ENCODE measurements around the gene SEL1L2. TPM values are rescaled to one million over a fixed set of nuclear protein-coding genes. Genes with fewer than 3 reads are reported as not detected.

The SEL1L2 gene
- total and polyA plus RNA-seq, 7 donors: 0.36 to 1.5 (median 0.80) TPM

- TF ChIP-seq CTCF (IDR thresholded peaks at IDR 0.05): no peak
- intact Hi-C loops (cut with DNase I): loop anchor here in 1 of 2 donors (1.0 kb wide), 1 partner anchor 15 kb away; the partner anchor contains the start of gene NDUFAF5
- no peaks in the 10 kb centered on the region for H3K27me3 ChIP-seq (ENCODE audit: insufficient read depth in 3 of 3, low read length in 2 of 3)
- peak overlapping the region; percentile 84 for H3K27ac ChIP-seq
- peak; percentile 99 to 100 (median 100) for ATAC-seq
- DNase-seq: peak; percentile 93 to 97
- H3K4me1 ChIP-seq: peaks cover 18% of the 10 kb centered on the region
- WGBS, 3 donors: 8 to 13% (median 9%) methylated on average over 7 of the region's 7 CpGs
- peaks cover 19 to 83% of the 10 kb centered on the region in 2 donors for H3K36me3 ChIP-seq (ENCODE audit: insufficient read depth in 1 of 2, low read depth in 1 of 2)
- H3K9me3 ChIP-seq: no peaks in the 10 kb centered on the region
- H3K4me3 ChIP-seq: peak overlapping the region; percentile 38
Observed at GRCh38 chr20:13800728-13801134, 189.7 kb downstream of the SEL1L2 start.

GRCh38 chr20:13799974-13800373 lies 190.4 kb downstream of the SEL1L2 start:
- H3K27ac ChIP-seq: peak overlapping the region; percentile 84
- H3K4me3 ChIP-seq: peak overlapping the region; percentile 5
- H3K36me3 ChIP-seq (ENCODE audit: insufficient read depth in 1 of 2, low read depth in 1 of 2): peaks cover 19 to 83% of the 10 kb centered on the region in 2 donors
- DNase-seq (no peak), ATAC-seq (peak in 3 of 4 donors; percentile 6 to 19 (median 9))
- WGBS, 3 donors: 56 to 84% (median 64%) methylated on average over 2 of the region's 2 CpGs
- intact Hi-C loops (cut with DNase I): no loop called here
- TF ChIP-seq CTCF (IDR thresholded peaks at IDR 0.05): no peak
- no peaks in the 10 kb centered on the region for H3K9me3 ChIP-seq
- H3K4me1 ChIP-seq: peaks cover 18% of the 10 kb centered on the region
- H3K27me3 ChIP-seq (ENCODE audit: insufficient read depth in 3 of 3, low read length in 2 of 3): no peaks in the 10 kb centered on the region

Other genes with a start within 250 kb of the SEL1L2 start
- 10 to 100 TPM; 15.1 to 22.8 (median 19.5) TPM for gene ESF1, start 205.7 kb downstream of the SEL1L2 start, total RNA-seq
- 10 to 100 TPM in 2 of 3 donors, 1 to 10 TPM in 1; 9.0 to 20.7 (median 12.5) TPM for gene ESF1, start 205.7 kb downstream of the SEL1L2 start, polyA plus RNA-seq
- 10 to 100 TPM; 28.2 to 49.7 (median 44.2) TPM for gene NDUFAF5, start 205.6 kb downstream of the SEL1L2 start, total RNA-seq
- 10 to 100 TPM; 32.5 to 44.4 (median 39.7) TPM for gene NDUFAF5, start 205.6 kb downstream of the SEL1L2 start, polyA plus RNA-seq
- 1 to 10 TPM in 3 of 4 donors, under 1 TPM in 1; 0.67 to 4.8 (median 2.5) TPM for gene MACROD2, start 4.9 kb upstream of the SEL1L2 start, total RNA-seq
- gene MACROD2, start 4.9 kb upstream of the SEL1L2 start, polyA plus RNA-seq: under 1 TPM; 0.20 to 0.87 (median 0.26) TPM

Measured in psoas muscle (tissue), 8 donors.